GM18511 (cell line): ENCODE results near the gene ABLIM1.

Experiments used
- ATAC-seq: cut with Tn5 transposase; IDR thresholded peaks from one replicate; pipeline ENCODE4 v1.9.1; 2021; ENCODE audit warnings: mild to moderate bottlenecking, moderate library complexity; ENCODE audit not compliant: unreplicated experiment

The ABLIM1 gene

DNA sequence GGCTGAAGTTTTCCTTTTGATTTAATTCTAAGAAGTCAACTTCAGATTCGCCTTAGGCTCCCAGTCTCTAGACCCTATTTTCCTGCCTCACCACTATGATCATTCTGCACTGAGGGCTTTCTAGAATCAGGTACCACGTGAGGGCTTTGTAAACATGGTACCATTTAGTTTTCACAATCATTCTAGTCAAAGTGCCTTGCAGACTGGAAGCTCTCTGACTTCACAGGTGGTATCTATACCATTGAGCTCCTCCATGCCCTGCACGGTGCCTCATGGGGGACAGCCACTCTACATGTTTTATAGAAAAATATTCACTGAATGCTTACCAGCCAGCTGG is 106.5 kb downstream of the ABLIM1 start:
- ATAC-seq, result no peak

DNA sequence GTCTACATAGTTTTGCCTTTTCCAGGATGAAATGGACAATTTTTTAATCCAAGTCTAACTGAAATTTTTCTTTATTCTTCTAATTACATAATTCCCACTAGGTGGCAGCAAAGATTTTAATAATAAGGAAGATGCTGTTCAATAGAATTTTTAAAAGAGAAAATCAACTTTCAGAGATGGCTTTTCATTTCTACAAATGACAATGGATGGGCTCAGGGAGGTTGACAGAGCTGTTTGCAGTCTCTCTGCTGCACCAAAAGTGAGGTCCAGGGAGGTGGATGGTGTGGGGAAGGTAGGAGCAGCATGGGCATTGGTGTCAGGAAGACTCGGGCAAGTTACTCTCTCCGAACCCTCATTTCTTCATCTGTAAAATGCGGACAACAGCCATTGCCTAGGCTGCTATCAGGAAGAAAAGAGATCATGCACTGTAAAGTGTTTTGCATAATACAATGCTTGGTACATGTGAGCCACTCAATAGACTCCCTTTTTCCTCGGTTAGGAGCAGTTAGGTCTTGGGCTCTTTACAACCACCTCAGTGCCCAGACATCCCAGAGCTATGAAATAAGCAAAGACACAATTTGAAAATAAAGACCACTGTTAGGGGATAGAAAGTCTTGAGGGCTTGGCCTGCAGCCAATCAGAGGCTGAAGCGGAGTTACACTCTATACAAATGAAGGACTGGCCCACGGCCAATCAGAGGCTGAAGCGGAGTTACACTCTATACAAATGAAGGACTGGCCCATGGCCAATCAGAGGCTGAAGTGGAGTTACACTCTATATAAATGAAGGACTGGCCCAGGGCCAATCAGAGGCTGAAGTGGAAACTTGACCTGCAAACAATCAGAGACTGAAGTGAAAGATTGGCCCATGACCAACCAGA is 107.1 kb downstream of the ABLIM1 start:
- ATAC-seq, result no peak

DNA sequence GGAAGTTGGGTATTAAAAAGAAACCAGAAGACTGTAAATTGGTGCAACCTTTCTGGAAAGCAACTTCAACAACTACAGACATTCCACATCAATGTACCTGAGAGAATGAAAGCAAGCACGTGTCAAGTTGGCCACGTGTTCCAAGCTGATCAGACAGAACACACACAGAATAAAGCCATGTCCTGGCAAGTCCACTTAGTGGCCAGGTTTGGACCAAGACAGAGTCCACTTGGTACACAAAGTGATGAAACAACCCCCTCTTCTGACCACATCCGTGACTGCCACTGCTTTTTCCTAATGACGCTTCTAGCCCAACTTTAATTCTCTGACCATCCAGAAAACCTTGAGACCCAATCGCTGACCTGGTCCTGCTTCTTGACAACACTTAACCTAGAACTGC is 109.4 kb downstream of the ABLIM1 start:
- no peak for ATAC-seq

DNA sequence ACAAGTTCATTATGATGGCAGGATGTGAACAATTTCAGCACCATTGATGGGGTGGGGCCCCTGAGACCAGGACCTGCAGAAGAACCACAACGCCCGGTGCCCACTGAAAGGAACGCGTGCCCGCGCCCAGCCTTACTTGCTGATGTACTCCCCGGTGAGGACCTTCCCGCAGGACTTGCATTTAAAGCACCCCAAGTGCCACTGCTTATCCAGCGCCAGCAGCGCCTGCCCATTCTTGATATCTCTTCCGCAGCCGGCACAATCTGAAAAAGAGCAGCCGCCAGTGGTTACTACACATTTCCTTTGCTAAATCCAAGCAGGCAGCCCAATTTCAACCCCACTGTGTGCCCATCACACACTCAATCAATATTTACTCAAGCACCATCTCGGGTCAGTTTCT is 110.6 kb downstream of the ABLIM1 start:
- ATAC-seq, result no peak

DNA sequence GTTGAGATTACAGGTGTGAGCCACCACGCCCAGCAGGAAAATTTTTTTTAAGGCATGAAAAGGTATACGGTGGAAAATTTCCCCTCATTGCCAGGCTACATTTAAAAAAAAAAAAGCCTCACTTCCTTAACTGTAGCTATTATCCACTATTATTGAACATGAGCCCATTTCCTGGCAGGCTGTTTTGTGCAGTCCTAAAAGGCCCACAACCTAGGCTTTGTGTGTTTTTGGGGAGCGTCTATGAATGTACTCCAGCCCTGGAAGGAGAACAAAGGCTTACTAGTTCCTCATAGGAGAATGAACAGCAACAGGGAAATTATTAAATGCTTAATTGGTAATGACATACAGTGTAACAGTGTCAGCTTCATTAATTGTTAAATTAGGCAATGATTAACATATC is 111.0 kb downstream of the ABLIM1 start:
- ATAC-seq, result no peak

DNA sequence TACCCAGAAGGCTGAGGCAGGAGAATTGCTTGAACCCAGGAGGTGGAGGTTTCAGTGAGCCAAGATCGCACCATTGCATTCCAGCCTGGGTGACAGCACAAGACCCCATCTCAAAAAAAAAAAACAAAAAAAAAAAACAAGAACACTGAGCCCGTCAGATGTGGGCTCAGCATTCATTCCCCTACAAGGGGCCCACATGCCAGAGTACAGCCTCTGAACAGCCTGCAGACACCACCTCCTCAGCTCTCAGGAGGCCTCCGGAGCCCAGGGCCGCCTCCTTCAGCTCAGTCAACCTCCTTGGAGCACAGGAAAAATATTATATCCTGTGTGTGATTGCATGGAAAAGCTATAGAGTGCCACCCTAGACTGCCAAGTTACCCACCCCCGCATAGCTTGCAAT is 112.3 kb downstream of the ABLIM1 start:
- ATAC-seq, result no peak

DNA sequence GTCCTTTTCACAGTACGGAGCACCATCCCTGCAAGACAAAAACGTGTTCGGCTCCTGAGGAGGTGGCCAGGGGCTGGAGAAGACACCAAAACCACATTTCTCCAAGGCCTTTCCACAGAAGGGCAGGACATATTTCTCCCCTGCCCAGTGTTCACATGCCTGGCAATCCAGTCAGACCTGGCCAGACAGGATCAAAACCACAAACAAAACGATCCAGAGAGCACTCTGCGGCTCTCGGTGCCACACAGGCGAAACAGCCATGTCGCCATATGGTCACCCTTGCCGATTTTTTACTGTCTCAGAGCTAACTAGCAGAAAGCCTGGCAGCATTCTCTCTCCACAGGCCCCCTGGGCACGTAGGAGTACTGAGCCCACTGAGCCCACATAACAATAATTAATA is 113.0 kb downstream of the ABLIM1 start:
- no peak for ATAC-seq

DNA sequence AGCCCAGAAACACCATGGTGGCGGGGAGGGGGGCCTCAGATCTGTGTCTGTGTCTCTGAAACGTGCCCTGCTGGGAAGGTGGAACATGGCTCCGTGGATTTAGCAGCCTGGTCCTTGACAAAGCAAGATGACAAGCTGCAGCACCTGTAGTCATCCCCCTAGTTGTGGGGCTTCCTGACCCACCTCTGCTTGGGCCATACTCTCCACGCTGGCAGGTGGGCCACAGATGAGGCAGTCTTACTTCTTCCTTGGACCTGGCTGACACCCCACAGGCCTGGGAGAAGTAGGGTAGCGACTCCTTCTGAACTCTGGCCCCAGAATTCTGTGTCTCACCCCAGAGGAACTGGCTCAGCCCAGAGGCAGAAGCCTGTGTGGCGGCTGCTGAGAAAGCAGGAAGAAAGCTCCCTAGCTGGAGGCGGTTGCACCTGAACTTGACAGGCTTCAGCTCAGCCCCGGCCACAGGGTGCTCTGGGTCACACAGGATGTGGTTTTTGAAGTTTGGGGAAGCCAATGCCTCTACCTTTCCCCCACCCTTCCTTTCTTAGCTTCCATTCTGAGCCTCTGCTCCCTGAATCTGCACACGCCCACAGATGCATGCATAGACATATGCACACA is 113.9 kb downstream of the ABLIM1 start:
- peak; percentile 99 for ATAC-seq

DNA sequence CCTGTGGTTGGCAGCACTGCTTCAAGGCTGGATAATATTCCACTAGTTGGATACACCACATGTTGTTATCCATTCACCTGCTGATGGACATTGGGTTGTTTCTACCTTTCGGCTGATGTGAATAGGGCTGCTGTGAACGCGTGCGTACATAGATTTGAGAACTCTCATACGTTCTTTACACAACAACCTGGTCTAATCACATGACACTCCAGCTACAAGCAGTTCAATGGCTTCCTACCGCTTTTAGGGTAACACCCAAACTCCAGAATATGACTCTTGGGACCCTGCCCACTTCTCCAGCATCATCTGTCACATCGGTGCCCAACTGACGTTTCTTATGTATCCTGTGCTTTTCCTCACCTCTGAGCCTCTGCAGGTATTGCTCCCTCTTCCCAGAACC is 114.6 kb downstream of the ABLIM1 start:
- ATAC-seq, result no peak

DNA sequence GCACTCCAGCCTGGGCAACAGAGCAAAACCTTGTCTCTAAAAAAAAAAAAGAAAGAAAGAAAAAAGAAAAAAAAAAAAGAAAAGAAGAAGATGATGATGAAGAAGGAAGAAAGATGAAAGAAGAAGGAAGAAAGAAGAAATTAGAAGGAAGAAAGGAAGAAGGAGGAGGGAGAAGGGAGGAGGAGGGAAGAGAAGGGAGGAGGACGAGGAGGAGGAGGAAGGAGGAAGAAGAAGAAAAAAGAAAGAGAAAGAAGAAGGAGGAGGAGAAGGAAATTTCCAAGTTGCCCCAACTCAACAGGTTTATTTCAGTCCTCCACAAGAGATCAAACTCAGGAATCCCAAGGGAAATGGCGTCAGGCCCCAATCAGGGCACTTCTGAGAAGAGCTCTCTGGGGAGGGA is 115.7 kb downstream of the ABLIM1 start:
- no peak for ATAC-seq

DNA sequence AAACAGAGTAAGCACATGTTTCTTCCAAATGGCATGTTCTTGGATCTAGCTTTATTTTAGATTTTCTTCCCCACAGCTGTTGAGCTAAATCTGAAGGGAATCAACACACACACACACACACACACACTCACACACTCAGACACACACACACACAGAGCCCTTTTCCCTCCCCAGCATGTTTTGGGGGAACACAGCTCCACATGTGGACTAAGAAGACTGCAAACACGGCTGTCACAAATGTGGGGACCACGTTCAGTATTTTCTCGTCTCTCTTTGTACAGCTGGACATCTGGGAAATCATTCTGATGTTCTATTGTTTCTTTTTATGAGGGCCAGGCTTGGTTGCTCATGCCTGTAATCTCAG is 116.3 kb downstream of the ABLIM1 start:
- ATAC-seq, result no peak

DNA sequence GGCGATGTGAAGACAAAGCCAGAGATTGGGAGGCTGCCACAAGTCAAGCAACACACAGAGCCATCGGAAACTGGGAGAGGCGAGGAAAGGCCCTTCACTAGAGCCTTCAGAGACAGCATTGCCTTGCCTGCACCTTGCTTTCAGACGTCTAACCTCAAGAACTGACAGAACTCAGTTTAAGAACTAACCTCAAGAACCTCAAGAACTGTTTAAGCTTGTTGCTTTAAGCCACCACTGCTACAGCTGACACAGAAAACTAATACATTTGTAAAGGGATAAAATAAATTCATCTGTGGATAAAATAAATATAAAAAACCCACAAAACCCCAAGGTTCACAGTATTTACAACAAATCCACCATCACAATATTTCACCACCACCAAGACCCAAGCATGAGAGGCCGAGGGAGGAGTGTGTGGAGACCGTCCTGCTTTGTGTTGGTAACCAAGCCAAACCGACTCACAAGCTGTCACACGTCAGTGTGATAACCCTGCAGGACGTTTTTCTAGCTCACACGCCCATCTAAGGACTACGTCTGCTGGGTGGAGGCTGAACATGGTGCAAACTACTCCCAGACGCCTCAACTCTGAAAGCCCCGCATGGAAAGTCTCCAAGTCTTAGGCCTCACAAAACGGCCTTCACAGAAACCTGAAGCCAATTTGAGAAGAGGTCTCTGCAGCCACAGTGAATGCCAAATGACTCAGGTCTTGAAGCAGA is 116.8 kb downstream of the ABLIM1 start:
- ATAC-seq, result no peak

DNA sequence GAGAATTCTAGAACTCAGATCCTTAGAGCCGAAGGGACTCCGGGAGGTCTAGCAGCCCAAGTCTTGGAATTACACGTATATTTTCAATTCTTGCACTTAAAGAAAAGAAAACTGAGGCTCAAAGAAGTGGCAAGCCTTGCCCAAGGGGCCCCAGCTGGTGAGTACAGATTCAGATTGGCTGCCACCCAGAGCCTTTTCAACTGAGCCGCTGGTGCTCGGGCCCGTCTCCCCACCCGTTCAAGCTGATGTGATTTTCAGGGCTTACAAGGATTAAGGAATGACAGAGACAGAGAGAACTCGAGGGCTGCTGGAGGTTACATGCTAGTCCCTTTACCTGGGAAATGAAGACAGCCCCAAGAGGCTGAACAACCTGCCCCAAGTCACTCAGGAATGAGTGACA is 117.8 kb downstream of the ABLIM1 start:
- ATAC-seq, result no peak

DNA sequence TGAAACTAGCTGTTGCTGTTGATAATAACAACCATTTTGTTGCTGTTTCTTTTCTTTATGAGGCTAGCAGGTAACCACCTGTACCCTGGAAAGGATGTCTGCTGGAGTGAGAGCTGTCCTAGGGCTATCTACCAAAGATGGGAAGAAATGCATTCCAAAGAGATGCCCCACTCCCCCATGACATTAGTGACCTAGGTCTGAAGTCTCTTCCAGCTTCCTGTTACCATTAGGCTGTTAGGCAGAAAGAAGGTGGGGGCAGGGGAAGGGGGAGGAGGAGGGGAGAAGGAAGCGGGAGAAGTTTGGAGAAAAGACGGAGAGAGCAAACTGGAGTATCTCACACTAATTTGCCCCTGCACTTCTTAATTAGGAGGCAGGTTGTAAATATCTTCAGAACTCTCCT is 118.5 kb downstream of the ABLIM1 start:
- ATAC-seq, result no peak

DNA sequence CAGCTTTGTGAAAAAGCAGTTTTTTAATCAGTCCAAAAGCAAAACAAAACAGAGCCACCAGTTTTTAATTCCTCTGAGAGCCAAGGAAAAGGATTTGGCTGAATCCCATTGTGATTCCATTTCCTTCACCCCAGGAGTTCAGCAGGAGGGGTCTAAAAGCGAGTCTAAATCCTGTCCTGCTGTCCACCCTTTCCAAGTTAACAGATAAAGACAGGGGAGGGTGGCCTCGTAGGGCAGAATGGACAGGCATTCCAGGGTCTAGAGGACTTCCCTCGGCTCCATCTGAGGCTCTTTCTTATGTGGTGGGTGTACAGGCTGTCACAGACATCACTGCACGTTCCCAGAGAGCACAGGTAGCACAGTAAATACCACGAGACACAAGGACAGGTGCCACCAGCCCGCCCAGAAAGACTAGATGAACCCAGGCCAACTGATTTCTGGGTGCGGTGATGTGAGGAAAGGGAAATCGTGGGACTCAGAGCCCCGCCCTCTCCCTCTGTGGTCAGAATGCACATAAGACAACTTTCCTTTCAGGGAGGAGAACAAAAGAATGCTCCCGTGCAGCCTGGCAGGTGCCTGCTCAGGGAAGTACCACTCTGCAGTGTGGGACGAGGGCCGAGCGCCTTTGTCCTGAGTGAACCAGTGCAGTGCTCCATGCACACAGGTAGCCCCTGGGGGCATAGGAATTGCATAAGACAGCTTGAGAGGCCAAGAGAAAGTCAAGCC is 119.7 kb downstream of the ABLIM1 start:
- no peak for ATAC-seq

DNA sequence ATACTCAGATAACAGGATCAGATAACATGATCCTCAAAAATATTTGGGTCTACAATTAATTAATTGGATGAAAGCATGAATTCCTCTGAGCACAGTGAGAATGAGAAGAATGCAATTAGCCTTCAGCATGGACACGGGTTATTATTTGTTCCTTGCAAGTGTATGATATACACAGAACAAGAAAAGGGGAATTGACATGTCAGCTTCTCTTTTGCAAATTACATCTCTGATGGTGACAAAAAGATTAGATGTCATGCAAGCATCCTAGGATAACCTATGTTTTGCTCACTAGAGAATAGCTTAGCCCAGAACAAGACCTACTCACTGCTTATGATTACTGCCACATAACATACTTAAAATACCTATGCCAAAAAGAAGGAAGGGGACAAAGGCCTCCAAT is 120.3 kb downstream of the ABLIM1 start:
- ATAC-seq, result no peak

DNA sequence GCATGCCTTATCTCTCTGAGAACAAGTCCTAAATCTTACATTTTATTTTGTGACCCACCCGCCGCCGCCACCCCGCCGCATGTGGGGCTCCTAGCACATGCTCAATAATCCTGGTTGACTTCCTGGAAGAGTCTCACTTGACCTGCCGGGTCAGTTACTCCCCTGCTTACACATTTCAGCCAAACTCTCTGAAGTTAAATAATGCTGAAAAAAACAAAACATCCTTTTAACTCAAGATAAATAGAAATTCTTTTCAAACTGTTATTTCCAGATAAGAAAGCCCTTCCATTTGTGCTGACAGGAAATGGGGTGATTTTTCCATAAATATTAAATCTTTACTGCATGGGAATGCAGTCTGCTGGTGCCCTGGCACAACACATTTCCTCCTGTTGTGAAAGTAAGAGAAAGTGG is 123.5 kb downstream of the ABLIM1 start:
- ATAC-seq, result no peak

DNA sequence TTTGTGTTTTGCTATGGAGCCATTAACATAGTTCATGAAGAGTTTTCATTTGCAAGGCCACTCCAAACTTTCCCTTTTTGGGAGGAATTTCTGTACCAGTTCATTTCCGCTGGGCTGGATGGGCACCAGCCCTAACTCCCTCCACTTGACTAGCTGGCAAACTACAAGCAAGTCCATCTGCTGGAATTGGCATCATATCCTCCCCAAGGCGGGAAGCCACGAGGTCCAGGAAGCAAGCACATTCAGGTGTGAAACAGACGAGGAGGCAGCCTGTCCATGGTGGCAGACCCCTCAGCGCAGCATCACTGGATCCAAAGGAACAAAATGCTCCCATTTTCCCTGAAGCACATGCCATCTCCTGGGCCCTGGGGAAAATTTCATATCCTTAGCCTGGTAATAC is 125.8 kb downstream of the ABLIM1 start:
- ATAC-seq, result no peak

DNA sequence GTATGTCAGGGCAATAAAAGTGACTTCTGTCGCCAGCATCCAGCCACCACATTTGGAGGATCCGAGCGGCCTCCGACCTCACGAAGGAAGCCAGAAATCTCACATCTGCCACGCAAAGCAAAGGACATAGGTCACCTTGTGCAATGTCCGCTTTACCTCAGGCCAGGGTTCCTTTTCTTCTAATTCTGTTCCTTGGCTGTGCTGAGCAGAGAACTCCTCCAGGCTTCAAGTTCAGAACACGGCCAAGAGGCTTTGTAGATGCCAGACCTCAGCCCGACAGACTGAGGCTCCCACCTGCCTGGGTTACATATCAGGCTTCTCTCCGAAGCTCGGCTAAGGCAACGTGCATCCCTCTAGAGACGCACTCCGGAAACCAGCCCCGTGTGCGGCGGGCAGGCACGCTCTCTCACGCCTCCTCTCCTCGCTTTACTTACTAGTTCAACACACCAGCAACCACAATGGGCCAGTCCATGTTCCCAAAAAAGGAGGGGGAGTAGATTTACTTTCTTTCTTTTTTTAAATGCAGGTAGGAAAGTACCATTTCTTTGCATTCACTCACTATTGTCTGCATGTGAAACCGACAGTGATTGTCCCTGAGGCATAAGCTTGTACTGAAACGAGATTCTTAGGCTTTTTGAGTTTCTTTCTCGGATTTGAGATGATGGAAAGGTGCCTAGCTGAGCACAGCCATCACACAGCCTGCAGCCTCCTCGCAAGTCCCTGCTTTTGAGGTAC is 131.4 kb downstream of the ABLIM1 start:
- ATAC-seq, result peak; percentile 97

DNA sequence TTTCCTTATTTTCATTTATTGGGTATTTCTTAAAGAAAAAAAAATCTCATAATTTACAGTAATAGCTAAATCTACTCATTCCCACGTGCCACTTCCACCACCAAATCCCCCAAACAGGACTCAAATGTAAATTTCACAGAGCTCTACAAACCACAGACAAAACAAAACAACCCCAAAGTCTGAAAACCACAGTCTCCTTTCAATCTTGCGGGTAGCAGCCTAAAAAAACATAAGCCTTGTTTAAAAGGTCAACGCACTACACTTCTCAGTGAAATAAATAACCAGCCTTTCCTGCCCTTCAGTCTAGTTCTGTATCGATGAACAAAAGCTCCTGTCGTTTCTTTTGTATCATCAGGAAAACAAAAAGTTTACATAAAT is 132.0 kb downstream of the ABLIM1 start:
- peak; percentile 57 for ATAC-seq
